IgD-negative memory B cell (primary cell): ENCODE results near the gene CSF2. TPM values are rescaled to one million over a fixed set of nuclear protein-coding genes. Genes with fewer than 3 reads are reported as not detected.

Experiments
- H3K27ac Mint-ChIP-seq, 3 donors: one replicate each; pipeline ENCODE4 v1.8.0; 2020 to 2022; ENCODE audit warnings: mild to moderate bottlenecking in 3 of 3, mixed read lengths in 3 of 3, moderate library complexity in 1 of 3
- H3K27me3 Mint-ChIP-seq: one replicate; pipeline ENCODE4 v1.8.0; 2021; ENCODE audit warnings: mixed read lengths
- H3K36me3 Mint-ChIP-seq: one replicate; pipeline ENCODE4 v1.8.0; 2020; ENCODE audit warnings: mild to moderate bottlenecking, mixed read lengths
- H3K4me1 Mint-ChIP-seq, 3 donors: one replicate each; pipeline ENCODE4 v1.8.0; 2020 to 2022; ENCODE audit warnings: mixed read lengths in 3 of 3, mild to moderate bottlenecking in 1 of 3
- H3K4me3 Mint-ChIP-seq, 4 donors: one replicate each; pipeline ENCODE4 v1.8.0; 2020 to 2022; ENCODE audit warnings: mild to moderate bottlenecking in 4 of 4, mixed read lengths in 4 of 4, moderate library complexity in 3 of 4
- H3K9me3 Mint-ChIP-seq, 3 donors: one replicate each; pipeline ENCODE4 v1.8.0; 2020 to 2021; ENCODE audit warnings: mixed read lengths in 3 of 3, mild to moderate bottlenecking in 1 of 3
- polyA plus RNA-seq: library from polyadenylated mRNA; unstranded; fragments of 300-500 nt; fragmentation: Illumina TruSeq; gene quantifications from one replicate; pipeline ENCODE4 v1.2.3, GENCODE V29; 2021

The CSF2 gene
- polyA plus RNA-seq, 1 donor from 2014 or later = not detected

- Mint-ChIP-seq H3K27me3 (peaks cover 6% of the 10 kb centered on the region), H3K27ac (no peak overlapping the region)
These were observed 13.7 kb upstream of the CSF2 start for GRCh38 chr5:132059696-132060500.

DNA sequence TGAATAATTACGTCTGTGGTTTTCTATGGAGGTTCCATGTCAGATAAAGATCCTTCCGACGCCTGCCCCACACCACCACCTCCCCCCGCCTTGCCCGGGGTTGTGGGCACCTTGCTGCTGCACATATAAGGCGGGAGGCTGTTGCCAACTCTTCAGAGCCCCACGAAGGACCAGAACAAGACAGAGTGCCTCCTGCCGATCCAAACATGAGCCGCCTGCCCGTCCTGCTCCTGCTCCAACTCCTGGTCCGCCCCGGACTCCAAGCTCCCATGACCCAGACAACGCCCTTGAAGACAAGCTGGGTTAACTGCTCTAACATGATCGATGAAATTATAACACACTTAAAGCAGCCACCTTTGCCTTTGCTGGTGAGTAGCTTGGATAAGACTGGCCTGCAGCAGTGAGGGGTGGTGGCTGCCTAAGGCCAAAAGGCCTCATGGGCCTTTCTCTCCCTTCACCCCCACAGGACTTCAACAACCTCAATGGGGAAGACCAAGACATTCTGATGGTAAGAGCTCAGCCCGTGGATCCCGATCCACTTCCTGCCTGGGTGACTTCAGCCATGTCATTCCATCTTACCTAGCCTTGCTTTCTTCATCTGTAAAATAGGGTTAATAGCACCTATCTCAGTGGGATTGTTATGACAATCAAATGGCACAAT, 13.0 kb upstream of the CSF2 start, which contains the start of gene IL3:
Gene IL3 (plus strand): TSS at position 155 of the 661 bp plus-strand sequence. CDS start 52 bp downstream, at position 207.
- peak within 1 kb of the TSS in 1 of 4 donors; percentile 35 for H3K4me3 Mint-ChIP-seq
- no peak within 1 kb of the TSS for H3K27ac Mint-ChIP-seq
- peaks cover 2 to 18% (median 2%) of the 10 kb centered on the region in 3 donors for H3K4me1 Mint-ChIP-seq

More at GRCh38 chr5:132059696-132060500, 13.7 kb upstream of the CSF2 start:
- no peak overlapping the region for H3K4me3 Mint-ChIP-seq
- H3K4me1 Mint-ChIP-seq = peaks cover 0 to 13% (median 2%) of the 10 kb centered on the region in 3 donors
- no peaks in the 10 kb centered on the region for H3K9me3 Mint-ChIP-seq
- H3K36me3 Mint-ChIP-seq = no peaks in the 10 kb centered on the region

GRCh38 chr5:132063090-132063911, 10.3 kb upstream of the CSF2 start:
- H3K4me3 Mint-ChIP-seq = no peak overlapping the region
- no peaks in the 10 kb centered on the region for H3K36me3 Mint-ChIP-seq
- peaks cover 2% of the 10 kb centered on the region for H3K27me3 Mint-ChIP-seq
- H3K27ac Mint-ChIP-seq = peak overlapping the region in 1 of 3 donors; percentile 32
- H3K9me3 Mint-ChIP-seq = no peaks in the 10 kb centered on the region
- H3K4me1 Mint-ChIP-seq = peaks cover 2 to 18% (median 2%) of the 10 kb centered on the region in 3 donors

More for the DNA sequence above, 13.0 kb upstream of the CSF2 start, which contains the start of gene IL3:
- Mint-ChIP-seq H3K36me3 (no peaks in the 10 kb centered on the region), H3K9me3 (no peaks in the 10 kb centered on the region), H3K27me3 (peaks cover 6% of the 10 kb centered on the region)

DNA sequence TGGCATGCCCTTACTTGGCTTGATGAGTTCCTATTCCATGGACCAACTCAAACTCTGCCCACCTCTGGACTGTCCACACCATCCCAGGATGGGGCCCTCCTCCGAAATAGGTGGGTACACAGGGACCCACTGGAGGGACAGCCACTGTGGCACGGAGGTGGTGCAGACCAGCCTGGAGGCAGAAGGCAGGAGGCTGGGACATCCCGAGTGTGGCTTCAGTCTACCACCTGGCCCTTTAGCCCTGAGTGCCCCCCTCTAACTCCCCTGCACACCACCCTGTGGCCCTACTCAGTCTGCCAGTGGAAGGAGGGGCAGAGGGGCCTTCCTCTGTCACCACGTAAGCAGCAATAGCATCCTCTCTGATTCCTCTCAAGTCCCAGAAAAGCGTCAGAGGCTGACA, 9.4 kb upstream of the CSF2 start:
- no peaks in the 10 kb centered on the region for H3K36me3 Mint-ChIP-seq
- H3K9me3 Mint-ChIP-seq = no peaks in the 10 kb centered on the region
- peaks cover 2% of the 10 kb centered on the region for H3K27me3 Mint-ChIP-seq
- no peak overlapping the region for H3K4me3 Mint-ChIP-seq
- peaks cover 2 to 18% (median 2%) of the 10 kb centered on the region in 3 donors for H3K4me1 Mint-ChIP-seq
- H3K27ac Mint-ChIP-seq = peak overlapping the region in 2 of 3 donors; percentile 32 to 53

GRCh38 chr5:132064738-132065331, 8.8 kb upstream of the CSF2 start:
- Mint-ChIP-seq H3K36me3 (no peaks in the 10 kb centered on the region), H3K4me1 (peaks cover 2 to 18% (median 2%) of the 10 kb centered on the region in 3 donors), H3K9me3 (no peaks in the 10 kb centered on the region), H3K27ac (peak overlapping the region in 1 of 3 donors; percentile 31), H3K4me3 (no peak overlapping the region), H3K27me3 (peaks cover 2% of the 10 kb centered on the region)

DNA sequence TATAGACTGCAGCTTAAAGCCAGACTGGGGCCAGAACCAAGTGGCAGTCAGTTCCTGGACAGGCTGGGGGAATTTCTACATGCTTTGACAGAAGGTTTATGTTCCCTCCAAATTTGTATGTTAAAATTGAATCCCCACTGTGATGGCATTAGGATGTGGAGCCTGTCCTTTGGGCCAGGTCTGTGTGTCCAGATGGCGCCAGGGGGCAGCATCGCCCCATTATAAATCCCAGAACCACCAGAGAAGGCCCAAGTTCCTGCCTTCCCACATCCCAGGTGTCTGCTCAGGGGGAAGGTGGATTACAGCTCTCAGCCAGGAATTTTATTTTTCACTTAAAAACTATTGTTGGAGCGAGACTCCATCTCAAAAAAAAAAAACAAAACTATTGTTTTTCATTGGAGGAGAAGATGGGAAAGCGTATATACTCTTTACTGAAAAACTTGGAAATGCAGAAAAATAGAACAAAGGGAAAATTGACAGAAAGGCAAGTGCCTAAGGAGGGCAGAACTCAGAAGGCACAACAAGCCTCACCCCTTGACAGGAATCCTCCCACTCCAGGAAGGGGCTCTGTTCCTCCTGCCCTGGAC, 8.1 kb upstream of the CSF2 start:
- Mint-ChIP-seq H3K4me3 (no peak overlapping the region), H3K27ac (no peak overlapping the region), H3K36me3 (no peaks in the 10 kb centered on the region), H3K27me3 (peaks cover 2% of the 10 kb centered on the region), H3K9me3 (no peaks in the 10 kb centered on the region), H3K4me1 (peaks cover 2 to 18% (median 2%) of the 10 kb centered on the region in 3 donors)

DNA sequence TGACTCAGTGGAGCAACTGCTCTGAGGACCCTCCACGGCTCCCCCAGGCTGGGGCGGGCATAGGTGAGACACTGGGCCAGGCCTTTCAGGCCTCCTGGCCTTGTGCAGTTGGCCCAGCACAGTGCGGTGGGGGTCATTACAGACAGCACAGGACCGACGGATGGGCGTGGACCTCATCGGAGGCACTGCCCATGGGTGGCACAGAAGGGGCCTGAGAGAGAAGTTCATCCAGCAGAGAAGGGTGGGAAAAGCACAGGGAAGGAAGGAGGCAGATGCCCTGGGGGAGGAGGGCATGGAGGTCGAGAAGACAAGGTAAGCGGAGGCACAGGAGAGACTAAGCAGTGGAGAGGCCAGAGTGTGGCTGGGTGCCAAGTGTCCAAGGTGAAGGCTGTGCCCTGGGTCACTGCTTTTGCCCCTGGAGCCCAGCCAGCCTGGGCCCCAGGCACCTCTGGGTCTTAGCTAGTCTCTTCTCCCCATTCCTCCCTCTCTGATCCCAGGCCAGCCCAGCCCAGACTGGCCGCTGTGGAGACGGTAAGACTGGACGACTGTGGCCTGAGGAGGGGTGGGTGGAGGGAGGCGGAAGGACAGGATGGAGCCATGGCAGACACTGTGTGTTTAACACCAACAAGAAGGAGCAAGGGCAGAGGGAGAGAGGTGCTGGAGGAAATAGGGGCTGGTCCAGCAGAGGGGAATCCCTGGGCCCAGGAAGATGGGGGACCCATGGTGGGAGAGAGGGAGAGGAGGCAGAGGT, 7.5 kb upstream of the CSF2 start:
- H3K9me3 Mint-ChIP-seq = no peaks in the 10 kb centered on the region
- no peak overlapping the region for H3K4me3 Mint-ChIP-seq
- peaks cover 2 to 18% (median 4%) of the 10 kb centered on the region in 3 donors for H3K4me1 Mint-ChIP-seq
- no peak overlapping the region for H3K27ac Mint-ChIP-seq
- H3K27me3 Mint-ChIP-seq = peaks cover 2% of the 10 kb centered on the region
- H3K36me3 Mint-ChIP-seq = no peaks in the 10 kb centered on the region

DNA sequence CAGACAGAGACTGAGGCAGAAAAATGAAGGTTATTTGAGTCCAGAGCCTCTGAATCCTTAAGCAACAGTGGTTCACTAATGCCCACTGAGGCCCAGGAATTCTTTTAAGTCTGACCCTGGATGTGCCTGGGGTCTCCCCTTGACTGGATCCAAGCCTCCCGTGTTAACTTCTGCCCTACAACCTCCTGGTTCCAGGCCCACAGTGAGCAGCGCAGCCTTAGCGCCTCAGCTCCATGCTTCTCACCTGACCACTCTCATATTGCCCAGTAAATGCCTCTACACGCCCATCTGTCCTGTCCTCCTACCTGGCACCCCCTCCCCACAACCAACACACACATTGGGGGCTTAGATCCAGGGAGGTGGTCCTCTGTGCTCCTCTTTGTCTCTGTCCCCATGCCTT, 6.7 kb upstream of the CSF2 start:
- Mint-ChIP-seq H3K4me1 (peaks cover 2 to 18% (median 4%) of the 10 kb centered on the region in 3 donors), H3K9me3 (no peaks in the 10 kb centered on the region), H3K4me3 (no peak overlapping the region), H3K36me3 (no peaks in the 10 kb centered on the region), H3K27me3 (peaks cover 2% of the 10 kb centered on the region), H3K27ac (no peak overlapping the region)

DNA sequence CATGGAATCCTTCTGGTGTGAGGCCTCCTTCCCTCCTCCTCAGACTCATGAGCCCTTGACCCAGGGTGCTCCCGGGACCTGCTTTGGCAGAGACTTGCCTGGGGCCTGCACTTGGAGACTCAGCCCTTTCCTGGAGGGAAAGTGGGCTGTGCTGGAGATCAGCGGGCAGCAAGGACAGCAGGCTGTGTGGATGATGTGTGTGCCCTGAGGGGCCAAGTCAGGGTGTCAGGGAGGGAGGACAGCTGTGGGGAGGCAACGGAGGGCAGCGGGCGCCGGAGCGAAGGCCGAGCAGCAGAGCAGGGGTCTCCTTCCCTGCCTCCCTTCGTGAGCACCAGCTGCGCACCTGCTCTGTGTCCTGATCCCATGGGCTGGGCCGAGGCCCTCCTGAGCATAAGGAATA, 6.1 kb upstream of the CSF2 start:
- H3K27me3 Mint-ChIP-seq = peaks cover 2% of the 10 kb centered on the region
- H3K4me1 Mint-ChIP-seq = peaks cover 2 to 18% (median 4%) of the 10 kb centered on the region in 3 donors
- H3K36me3 Mint-ChIP-seq = no peaks in the 10 kb centered on the region
- no peaks in the 10 kb centered on the region for H3K9me3 Mint-ChIP-seq
- H3K27ac Mint-ChIP-seq = no peak overlapping the region
- no peak overlapping the region for H3K4me3 Mint-ChIP-seq

DNA sequence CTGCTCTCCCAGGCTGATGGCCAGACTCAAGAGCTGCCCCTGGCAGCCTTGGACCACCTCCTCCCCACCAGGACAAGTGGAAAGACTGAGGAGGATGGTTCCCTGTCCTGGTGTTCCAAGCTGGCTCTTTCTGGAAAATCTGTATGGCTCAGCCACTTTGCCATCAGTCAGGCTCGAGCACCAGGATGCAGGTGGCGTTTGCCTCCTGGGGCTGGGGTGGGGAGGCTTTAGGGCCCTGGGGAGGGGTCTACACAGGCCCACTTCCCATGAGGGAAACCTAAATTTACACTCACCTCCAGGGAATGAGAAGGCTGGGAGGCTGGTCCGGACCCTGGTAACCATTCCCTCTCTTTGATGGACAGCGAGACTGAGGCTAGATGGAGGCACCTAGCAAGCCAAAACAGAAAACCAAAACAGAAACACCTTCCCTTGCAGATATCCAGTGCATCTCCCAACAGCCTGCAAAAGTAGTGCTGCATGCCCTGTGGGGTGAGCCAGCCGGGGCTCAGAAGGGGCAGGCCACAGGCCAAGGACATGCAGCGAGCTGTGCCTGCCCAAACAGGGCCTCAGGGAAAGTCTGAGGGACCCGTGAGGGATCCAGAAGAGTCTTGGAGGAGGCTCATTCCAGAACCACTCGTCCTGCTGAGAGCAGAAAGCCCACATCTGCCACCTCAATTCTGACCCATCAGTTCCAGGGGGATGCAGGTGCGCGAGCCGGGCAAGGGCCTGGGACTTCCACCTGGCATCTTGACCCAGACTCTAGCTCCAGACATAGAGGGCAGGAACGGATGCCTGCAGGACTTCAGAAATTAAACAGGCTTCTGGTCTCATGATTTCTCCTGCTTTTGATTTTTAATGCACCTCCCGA, 5.4 kb upstream of the CSF2 start:
- Mint-ChIP-seq H3K27me3 (peaks cover 2% of the 10 kb centered on the region), H3K4me1 (peaks cover 2 to 14% (median 4%) of the 10 kb centered on the region in 3 donors), H3K4me3 (no peak overlapping the region), H3K36me3 (no peaks in the 10 kb centered on the region), H3K9me3 (no peaks in the 10 kb centered on the region), H3K27ac (no peak overlapping the region)

DNA sequence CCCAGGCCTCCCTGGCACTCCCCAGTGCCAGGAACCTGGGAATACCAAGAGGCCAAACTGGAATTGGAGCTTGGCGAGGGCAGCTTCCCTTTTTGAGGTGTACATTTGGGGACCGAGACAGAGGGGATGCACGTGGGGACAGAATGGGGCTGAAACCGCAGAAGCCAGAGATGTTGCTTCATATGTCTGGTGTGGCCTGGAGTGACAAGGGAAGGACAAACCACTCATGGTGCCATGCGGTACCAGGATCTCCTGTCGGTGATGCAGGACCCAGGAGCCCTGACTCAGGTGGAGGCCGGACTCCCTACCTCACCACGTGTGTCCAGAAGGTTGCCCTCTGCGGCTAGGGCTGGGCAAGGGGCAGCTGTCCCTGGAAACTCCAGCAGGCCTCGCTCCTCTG, 4.0 kb upstream of the CSF2 start:
- Mint-ChIP-seq H3K4me3 (no peak overlapping the region), H3K27me3 (no peaks in the 10 kb centered on the region), H3K36me3 (no peaks in the 10 kb centered on the region), H3K9me3 (no peaks in the 10 kb centered on the region), H3K27ac (no peak overlapping the region), H3K4me1 (peaks cover 2 to 7% (median 4%) of the 10 kb centered on the region in 3 donors)

DNA sequence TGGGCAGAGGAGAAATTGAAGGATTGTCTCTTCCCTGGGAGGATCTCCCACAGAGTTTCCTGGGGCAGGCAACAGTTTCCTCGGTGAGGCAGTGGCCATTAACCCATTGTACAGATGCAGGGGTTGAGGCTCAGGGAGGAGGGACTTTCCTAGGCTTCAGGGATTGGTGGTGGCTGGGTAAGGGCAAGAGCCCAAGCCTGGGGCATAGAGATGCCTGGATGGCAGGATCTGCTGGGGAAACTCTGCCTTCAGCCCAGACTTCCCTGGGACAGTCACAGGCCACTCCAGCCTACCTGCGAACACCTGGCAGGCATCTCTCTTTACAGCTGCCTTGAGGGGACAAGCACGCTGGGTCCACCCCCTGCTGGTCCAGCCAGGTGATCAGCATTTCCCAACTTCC, 3.6 kb upstream of the CSF2 start:
- Mint-ChIP-seq H3K9me3 (no peaks in the 10 kb centered on the region), H3K4me1 (peaks cover 0 to 5% (median 4%) of the 10 kb centered on the region in 3 donors), H3K27ac (no peak overlapping the region), H3K4me3 (no peak overlapping the region), H3K36me3 (no peaks in the 10 kb centered on the region), H3K27me3 (no peaks in the 10 kb centered on the region)
